ENCODE results near the gene DENND1A.

Gene DENND1A

DNA sequence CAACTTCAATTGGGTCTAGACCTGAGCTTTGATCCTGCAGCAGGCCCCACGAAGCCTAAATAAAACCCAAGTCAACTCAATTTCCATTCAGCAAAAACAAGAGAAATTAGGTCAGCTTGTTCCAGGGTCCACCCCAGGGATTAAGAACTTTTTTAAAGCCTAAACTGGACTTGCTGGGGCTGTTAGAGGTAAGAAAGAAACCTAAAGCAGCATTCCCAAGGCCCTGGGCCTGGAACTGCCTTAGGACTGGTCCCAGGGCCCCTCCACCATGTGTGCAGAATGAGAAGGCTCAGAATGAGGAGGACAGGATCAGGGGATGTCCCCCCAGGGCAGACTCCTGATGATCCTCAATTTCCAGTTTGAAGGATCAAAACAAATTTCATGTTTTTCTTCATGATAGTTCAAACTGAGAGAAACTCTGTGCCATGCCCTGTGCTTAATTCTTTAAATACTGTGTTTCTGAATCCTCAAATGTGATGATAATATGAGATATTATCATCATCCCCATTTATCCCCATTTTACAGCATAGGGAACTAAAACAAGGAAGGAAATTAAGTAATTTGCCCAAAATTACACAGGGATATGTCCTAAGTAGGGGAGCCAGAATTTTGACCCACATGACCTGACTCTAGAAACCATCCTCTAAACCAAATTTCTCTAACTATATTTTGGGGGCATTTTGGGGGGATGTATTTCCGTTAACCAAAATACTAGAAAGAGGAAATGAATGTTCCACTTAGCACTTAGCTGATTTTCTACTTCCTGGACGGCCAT lies 64.5 kb downstream of the DENND1A start:
- DNase-seq (ENCODE audit: low read depth in 2 of 2), result no peak

DNA sequence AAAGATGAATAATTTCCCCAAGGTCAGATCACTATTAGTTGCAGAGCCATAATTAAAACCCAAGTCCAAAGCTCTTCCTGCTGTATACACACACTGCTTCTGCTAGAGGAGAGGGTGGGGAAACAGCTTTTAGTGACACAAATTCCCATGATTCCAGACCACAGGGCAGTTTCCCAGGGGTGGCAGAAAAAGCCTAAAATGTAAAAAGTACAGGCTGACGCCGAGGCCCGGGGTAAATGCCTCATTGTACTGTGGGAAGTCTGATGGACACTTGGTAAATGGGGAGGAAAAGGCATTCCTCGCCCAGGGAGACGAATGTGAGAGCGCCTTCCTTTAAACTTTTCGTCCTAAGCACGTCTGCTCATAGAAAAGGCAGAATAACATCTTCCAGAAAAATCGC lies 65.7 kb downstream of the DENND1A start:
- DNase-seq (ENCODE audit: low read depth in 2 of 2), result no peak

DNA sequence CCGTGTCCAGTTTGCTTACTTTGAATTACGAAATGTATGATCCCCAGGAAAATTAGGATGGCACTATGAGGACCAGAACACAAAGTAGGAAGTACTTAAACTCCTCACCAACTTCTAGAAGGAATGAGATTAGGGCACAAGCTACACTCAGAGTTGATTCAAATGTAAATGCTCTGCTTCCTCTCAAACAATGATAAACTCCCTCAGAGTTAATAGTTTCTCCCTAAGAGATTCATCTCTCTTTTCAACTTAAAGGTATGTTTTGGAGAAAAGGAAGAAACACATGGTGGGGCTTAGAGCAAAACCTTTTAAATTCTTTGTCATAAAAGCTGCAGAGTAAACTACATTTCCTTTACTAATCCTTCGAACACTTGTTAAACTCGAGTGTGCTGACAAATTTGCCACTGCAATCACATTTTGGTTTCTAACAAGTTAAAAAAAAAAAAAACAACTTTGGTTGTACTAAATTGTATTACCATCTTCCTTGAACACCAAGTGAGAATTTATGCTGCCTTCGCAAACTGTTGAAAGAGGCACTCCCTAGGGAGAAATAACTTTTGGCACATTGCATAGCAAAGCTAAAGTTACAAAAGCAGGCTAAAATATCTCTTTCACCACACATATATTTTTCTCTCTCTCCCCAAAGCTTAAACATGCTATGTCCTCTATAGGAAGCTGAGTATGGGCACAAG lies 66.6 kb downstream of the DENND1A start:
- no peak for DNase-seq (ENCODE audit: low read depth in 2 of 2)

DNA sequence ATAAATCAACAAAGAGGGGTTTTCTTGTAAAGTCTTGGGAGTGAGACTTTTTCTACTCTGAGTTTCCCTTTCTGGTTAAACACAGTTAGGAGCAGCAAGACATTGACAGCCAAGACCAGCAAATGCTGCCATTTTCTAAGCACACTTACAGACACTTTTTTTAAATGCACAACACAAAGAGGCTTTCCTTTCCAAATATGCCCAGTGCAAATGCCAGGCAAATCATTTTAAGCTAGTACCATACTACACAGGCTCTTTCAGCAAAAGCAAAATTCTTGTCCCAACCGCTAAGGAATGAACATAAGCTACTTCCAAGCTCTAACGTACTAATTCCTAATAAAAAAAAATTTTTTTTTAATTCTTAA lies 68.2 kb downstream of the DENND1A start:
- DNase-seq (ENCODE audit: low read depth in 2 of 2), result no peak

DNA sequence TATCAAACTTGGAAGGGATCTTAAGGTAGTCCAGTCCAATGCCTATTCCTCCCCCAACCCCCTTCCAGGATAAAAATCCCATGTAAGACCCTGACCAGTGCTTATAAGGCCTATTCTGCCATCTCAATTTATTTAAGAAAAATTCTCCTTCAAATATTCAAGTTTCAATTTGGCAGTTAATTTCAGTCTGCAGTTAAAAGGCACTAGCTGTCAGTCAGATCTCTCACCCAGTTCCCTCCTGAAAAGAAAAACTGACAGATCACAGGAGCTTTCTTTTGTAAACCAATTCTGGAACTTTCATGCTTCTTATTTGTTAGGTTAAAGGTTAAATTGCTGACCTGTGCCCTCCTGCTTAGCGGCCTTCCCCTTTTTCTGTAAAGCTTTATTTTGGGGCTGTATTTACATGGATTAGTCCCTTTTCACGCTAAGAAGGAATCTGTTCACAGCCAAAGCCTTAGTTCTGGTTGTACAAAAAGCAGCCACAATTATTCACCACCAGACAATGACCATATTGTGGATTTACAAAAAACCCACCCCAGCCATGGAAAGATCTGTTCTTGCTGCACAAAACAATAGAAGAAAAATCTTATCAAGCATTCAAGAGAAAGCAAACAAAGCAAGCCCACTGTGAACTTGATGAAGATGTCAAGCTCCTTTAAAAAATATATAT lies 68.7 kb downstream of the DENND1A start:
- no peak for DNase-seq (ENCODE audit: low read depth in 2 of 2)

DNA sequence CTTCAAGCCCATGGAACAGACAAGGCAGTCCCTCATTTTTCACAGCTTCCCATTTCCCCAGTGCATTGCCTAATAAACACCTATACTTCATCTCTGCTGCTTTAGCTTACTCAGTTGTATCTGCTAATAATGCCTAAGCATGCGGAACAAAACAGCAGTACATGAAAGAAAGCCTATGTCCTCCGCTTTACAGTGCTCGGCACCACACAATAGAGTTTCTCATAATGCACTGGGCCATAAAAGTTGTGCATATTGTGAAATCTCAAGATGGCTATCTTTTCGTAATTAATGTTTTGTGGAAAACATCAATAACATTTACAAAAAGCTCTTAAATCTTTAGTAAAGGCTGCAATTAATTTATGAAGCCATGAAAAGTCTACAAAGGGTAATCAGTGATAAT lies 69.3 kb downstream of the DENND1A start:
- DNase-seq (ENCODE audit: low read depth in 2 of 2), result no peak

DNA sequence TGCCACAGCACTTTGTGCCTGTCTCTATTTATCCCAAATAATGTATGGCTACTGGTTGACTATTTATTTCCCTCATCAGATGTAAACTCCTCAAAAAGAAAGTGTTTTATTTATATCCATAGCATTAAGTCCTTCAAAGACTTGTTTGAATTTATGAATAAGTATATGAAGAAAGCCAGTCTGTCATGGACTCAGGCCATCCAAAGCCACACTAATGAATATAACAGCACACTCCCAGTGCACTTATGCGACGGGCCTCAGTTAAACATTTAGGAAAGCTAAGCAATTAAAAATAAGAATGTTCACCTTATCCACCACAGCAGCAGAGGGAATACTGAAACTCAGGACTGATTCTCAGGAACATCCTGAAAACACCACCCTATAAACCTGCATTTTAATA lies 77.5 kb downstream of the DENND1A start:
- no peak for DNase-seq (ENCODE audit: low read depth in 2 of 2)

DNA sequence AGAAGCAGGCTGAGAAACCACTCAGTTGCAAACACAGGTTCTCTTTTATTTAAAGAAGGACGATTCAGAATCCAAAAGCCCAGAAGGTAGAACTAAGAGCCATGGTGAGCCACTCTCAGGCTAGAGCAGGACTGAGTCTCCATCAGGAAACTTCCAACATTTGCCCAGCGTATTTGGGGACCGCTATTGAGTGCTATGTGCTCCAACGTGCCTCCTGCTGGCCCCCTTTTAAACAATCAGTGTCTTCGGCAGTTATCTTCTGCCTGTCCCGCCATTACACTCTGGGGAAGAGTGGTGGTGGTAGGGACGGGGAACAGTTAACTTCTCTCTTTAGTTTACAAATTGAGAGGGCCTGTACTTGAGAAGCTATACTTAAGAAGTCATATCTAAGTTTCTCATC lies 78.1 kb downstream of the DENND1A start:
- no peak for DNase-seq (ENCODE audit: low read depth in 2 of 2)

DNA sequence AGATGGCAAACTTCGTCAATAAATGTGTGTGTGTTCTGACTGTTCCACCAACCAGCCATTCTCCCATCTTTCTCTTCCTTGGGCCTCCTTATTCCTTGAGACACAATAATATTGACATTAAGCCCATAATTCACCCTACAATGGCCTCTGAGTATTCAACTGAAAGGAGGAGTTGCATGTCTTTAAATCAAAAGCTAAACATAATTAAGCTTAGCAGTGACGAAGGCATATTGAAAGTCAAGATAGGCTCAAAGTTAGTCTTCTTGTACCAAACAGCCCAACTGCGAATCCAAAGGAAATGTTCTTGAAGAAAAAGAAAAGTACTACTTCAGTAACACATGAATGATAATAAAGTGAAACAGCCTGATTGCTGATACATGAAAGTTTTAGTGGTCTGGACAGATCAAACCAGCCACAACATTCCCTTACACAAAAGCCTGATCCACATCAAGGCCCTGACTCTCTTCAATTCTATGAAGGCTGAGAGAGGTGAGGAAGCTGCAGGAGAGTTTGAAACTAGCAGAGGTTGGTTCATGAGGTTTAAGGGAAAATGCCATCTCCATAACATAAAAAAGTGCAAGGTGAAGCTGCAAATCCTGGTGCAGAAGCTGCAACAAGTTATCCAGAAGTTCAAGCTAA lies 81.4 kb downstream of the DENND1A start:
- DNase-seq (ENCODE audit: low read depth in 2 of 2), result no peak

DNA sequence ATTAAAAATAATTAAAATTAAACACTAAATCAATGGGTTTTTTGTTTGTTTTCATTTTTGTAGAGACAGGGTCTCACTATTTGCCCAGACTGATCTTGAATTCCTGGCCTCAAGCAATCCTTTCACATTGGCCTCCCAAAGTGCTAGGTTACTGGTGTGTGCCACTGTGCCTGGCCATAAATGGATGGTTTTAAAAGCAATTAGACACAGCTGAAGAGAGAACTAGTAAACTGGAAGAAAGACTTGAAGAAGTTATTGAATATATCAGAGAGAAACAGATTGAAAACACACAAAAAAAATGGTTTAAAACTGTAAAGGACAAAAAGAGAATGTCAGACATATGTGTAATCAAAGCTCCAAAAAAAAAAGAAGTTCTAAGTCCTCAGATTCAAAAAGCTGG lies 83.0 kb downstream of the DENND1A start:
- no peak for DNase-seq (ENCODE audit: low read depth in 2 of 2)

DNA sequence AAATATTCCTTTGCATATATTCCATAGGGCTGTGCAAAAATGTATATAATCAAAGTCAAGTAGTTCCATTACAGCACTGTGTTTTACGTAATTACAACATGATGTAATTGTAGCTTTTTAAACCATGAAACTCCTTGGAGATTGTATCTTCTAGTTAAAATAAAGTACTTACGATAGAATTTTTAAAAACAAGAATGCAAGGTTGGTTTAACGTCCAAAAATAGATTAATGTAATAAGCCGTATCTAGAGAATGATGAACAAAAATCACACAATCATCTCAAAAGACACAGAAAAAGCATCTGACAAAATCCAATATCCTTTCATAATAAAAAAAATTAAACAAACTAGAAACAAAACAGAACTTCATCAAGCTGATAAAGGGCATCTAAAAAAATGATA lies 86.2 kb downstream of the DENND1A start:
- no peak for DNase-seq (ENCODE audit: low read depth in 2 of 2)

DNA sequence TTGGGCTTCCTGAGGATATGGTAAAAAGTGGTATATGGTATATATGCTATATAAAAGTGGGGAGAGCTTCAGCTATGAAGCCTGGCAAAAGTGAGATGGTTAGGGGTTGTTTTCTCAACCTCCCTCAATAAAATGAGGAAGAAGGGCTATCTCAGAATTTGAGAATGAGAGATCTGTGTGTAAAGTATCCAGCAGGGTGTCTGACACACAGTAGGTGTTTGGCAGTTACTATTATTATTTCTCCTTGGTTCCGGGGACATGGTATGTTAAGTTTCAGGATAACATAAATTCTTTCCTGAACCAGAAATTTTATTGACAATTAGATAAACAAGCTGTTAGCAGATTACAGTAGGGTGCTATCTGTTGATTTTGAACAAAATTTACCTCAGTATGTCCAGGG lies 94.1 kb downstream of the DENND1A start:
- DNase-seq (ENCODE audit: low read depth in 2 of 2), result no peak

DNA sequence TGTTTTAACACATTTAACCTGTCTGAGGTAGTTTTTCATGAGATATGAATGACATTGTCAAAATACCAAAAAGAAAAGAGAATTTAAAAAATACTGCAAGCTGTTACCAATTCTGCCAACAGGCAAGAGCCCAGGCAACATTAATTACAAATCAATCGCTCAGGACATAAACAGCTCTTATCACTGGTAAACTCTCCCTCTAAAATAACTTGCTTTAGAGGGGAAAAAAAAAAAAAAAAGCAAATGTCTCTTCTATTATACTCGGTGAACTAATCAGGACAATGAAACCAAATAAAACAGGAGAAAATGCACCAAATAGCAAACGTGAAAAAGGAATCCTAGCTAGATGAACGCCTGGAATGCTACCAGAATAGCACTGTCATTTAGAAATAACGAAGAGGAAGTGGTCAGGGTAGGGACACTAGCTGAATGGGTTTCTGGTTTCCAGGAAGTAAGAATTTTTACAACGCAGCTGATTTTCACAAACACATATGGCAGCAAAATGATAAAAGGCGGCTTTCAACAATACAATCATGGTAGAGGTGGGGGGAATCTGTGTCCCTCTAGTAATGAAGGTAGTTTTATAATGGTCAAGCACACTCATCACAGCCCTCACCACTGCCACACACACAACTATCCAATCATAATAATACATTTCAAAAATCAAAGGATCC lies 94.9 kb downstream of the DENND1A start:
- no peak for DNase-seq (ENCODE audit: low read depth in 2 of 2)

DNA sequence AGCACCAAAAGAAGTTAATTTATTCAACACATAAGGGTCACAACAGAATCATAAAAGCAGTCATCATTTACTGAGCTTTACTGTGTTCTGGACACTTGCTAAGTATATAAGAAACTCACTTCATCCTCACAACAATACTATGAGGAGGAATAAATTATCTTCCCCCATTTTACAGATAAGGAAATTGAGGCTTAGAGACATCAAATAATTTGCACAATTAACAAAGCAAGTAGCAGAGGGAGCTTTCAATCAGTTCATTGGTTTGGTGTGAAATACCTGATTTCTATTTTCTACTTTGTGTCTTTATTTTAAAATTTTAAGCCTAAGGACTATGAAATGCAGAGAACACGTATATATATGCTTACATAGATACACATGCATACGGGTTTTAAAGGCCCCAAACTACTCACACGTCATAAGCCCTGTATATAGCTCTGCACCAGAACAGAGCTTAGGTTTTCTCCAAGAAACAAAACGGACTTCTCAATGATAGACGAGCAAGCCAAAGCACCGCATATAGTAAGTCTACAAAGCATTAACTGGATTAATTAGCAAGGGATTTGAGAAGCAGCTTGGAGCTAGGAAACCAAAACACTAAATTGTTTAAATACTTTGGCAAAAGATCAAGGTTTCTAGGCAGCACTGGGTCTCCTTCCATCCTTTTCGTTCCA lies 95.6 kb downstream of the DENND1A start:
- DNase-seq (ENCODE audit: low read depth in 2 of 2), result no peak

DNA sequence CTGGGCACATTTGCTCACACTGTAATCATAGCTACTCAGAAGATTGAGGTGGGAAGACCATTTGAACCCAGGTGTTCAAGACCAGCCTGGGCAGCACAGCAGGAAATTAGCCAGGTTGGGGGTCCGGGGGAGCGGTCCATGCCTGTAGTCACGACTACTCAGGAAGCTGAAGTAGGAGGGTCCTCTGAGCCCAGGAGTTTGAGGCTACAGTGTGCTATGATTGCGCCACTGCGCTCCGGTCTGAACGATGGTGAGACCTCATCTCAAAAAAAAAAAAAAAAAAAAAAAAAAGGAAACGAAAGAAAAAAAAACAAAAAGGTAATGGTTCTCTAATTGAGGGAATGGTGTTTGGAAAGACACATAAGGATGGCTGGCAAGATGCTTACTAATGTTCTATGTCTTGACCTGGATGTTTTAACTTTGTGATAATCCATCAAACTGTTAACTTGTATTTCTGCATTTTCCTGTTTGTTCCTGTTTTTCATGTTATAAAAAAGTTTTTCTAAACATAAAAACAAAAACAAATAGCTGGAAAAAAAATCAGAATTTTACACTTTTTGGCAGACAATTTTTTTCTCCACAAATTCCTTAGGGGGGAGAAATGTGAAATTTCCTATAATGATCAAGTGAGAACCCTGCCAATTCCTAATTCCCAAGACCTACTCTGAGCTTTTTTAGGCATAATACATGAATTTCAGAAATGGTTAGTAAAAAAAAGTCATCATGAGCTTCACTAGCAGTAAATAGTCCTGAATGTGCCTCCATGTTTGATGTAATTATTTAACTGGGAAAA lies 96.9 kb downstream of the DENND1A start:
- DNase-seq (ENCODE audit: low read depth in 2 of 2), result no peak

DNA sequence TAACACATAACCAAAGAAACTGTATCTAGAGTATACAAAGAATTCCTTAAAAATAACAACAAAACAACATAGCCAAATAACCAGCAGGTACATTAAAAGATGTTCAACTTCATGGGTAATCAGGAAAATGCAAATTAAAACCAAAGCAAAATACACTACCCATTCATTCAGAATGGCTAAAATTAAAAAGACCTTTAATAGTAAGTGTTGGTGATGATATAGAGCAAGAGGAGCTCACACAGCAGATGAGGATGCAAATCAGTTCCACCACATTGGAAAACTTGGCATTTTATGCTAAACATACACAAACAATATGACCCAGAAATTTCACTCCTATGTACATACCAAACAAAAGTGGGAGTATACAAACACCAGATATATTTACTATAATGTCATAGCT lies 97.8 kb downstream of the DENND1A start:
- no peak for DNase-seq (ENCODE audit: low read depth in 2 of 2)

DNA sequence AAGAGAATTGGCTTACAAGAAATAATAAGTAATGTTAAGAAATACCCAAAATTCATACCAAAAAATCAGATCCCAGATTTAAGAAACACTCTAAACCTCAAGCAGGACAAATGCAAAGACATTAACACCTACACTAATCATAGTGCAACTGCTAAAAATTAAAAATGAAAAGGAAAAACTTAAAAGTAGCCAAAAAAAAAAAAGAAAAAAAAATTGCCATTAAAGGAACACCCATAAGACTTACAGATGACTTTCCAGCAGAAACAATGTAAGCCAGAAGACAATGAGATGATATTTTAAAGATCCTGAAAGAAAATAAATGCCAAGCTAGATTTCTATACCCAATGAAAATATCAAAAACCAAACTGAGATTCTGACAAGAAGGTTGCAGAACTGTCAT lies 101.5 kb downstream of the DENND1A start:
- DNase-seq (ENCODE audit: low read depth in 2 of 2), result no peak

DNA sequence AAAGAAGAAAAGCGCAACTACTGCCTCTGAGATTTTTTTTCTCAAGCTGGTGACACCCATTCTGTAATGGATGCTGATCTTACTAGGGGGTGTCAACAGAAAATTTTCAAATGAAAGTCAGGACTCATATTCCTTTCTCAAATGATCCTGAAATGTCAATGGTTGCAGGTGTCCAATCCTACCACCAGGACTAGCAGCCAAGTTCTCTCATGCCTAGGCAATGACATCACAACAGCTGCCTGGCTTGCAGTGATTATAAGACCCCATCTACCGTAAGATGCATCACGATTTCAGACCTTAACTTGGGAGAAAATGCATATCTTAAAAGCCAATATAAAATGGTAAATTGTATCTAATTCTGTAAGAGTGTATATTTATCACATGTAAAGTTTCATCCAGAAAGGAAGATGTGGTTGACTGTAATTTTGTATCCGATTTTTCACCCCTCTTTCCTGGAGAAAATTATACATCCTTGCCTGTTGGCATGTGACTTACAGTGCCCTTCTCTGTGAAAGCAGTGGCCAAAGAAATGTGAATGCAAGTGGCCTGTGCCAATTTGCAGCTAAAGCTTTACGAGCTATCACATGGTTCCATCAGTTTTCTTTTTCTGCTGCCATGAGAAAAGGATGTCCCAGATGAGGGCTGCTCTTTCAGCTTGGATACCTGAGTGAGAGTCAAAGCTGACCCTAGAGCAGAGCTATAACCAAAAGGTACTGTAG lies 104.4 kb downstream of the DENND1A start:
- DNase-seq (ENCODE audit: low read depth in 2 of 2), result no peak

DNA sequence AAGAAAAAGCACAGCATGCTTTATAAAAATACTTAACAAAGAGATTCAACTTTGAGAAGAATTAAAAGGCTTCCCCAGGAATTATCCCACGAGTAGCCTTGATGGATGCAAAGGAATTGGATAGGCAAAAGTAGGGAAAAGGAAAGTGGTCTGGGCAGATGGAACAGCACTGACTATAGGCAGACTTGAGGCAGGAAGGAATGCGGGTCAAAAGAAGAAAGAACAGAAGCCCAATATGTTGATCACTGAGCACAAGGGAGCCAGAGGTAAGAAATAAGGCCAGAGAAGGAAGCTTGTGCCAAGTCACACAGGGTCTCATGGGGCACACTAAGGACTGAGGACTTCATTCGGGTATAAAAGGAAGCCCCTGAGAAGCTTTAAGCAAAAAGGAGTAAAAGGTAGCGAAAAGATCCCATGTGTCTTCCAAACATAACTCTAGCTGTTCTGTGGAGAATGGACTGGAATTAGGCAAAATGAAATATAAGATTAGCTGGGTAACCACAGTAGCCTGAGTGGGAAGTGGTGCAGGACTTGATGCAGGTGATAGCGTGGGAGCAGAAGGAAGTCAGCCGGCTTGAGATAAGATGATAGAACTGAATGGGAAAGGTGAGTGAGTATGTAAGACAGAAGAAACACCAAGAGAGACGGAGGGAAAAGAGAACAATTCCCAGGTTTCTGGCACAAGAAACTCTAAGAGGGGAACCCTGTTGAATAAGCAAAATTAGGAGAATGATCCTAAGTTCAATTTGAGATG lies 106.6 kb downstream of the DENND1A start:
- no peak for DNase-seq (ENCODE audit: low read depth in 2 of 2)

All from activated CD8-positive, alpha-beta memory T cell treated with anti-CD3 and anti-CD28 coated beads for 4 hours (primary cell).